Esophagus muscularis mucosa (tissue), 4 donors: Measurements from ENCODE around the gene MDC1. TPM values are rescaled to one million over a fixed set of nuclear protein-coding genes. Genes with fewer than 3 reads are reported as not detected.

Experiments used
- DNase-seq: peaks from one replicate; pipeline ENCODE4 v3.0.0-alpha.2; 2017; ENCODE audit errors: extremely low spot score
- H3K27ac ChIP-seq, 4 donors: fragments of 200-600 bp; sonication (generic); replicated peaks in 1 of 4; 1 replicate in 3 of 4; 2 replicates in 1 of 4; pipeline ENCODE4 v1.5.1; 2016 to 2019; ENCODE audit warnings: mild to moderate bottlenecking in 1 of 4
- H3K27me3 ChIP-seq, 4 donors: fragments of 200-600 bp; sonication (generic); one replicate each; pipeline versions ENCODE4 v1.5.1 to v1.6.0; 2016 to 2019
- H3K36me3 ChIP-seq, 4 donors: fragments of 200-600 bp; sonication (generic); one replicate each; pipeline ENCODE4 v1.5.1; 2016 to 2019
- H3K4me1 ChIP-seq, 4 donors: fragments of 200-600 bp; sonication (generic); one replicate each; pipeline ENCODE4 v1.5.1; 2016 to 2019
- H3K4me3 ChIP-seq, 4 donors: fragments of 200-600 bp; sonication (generic); 1 replicate in 2 of 4; 2 replicates in 2 of 4; pipeline ENCODE4 v1.5.1; 2016 to 2019; ENCODE audit warnings: mild to moderate bottlenecking in 4 of 4, moderate library complexity in 1 of 4
- H3K9me3 ChIP-seq, 4 donors: fragments of 200-600 bp; sonication (generic); 1 replicate in 3 of 4; 2 replicates in 1 of 4; pipeline ENCODE4 v1.5.1; 2016 to 2019
- EP300 ChIP-seq: sonication (generic); formaldehyde crosslinking; IDR thresholded peaks from one replicate; pipeline ENCODE4 v1.6.1; 2017; ENCODE audit warnings: antibody characterized with exemption
- POLR2A ChIP-seq: fragments of 450-650 bp; IDR thresholded peaks from one replicate; pipeline ENCODE4 v1.6.1; 2017; ENCODE audit warnings: antibody characterized with exemption, moderate library complexity, mild to moderate bottlenecking, low read depth
- POLR2AphosphoS5 ChIP-seq, 2 donors: sonication (generic); formaldehyde crosslinking; IDR thresholded peaks; one replicate each; pipeline ENCODE4 v1.6.1; 2017; ENCODE audit warnings: antibody characterized with exemption in 2 of 2
- WGBS: methylation state at CpG from one replicate; pipeline ENCODE4 v1.1.5; 2018; 5-methylcytosine and 5-hydroxymethylcytosine counted together
- intact Hi-C: fragments of 100-400 bp; cut with DNase I; formaldehyde crosslinking; loops from one replicate; pipeline ENCODE4 v1.15.1; 2023
- total RNA-seq, 4 donors: library from RNA; depleted of rRNA; stranded (reverse); fragments of >200 nt; gene quantifications; one replicate each; pipeline versions ENCODE4 v1.1.0 to v1.2.1, GENCODE V29; 2016
- TF ChIP-seq, protein P1 (sequence below), 3 experiments: fragments of 200-600 bp in 2 of 3; fragments of 450-650 bp in 1 of 3; sonication (generic) in 2 of 3; IDR thresholded peaks; one replicate each; pipeline ENCODE4 v1.5.1; 2017 to 2019; ENCODE audit warnings: antibody characterized with exemption in 3 of 3, mild to moderate bottlenecking in 2 of 3, moderate library complexity in 1 of 3

MDC1 gene
- total RNA-seq, 4 donors from 2014 or later = 10.8 to 20.3 (median 13.1) TPM

DNA sequence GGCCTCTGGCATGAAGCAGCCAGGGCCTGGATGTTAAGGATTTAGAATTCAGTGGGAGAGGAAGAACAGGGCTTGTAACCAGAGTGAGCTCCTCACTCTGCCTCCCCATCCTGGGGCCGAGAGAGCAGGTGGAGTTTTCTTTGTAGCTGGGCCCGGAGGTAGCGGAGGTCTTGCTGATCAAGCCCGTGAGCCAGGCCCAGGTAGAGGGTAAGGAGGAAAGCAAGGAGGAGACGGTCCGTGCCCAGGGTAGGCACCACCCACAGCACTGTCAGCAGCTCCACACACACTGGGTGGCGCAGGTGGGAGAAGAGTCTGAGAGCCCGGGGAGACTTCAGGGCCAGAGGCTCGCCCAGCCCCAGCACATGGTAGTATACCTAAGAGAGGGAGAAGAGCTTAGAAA is 28.5 kb downstream of the MDC1 start:
- peak overlapping the region in 3 of 4 donors; percentile 70 to 93 (median 74) for H3K4me3 ChIP-seq
- DNase-seq = no peak
- 79% methylated on average over 9 of the region's 9 CpGs for WGBS
- no peak for TF ChIP-seq POLR2AphosphoS5 (IDR thresholded peaks at IDR 0.05)
- TF ChIP-seq, protein P1, sequence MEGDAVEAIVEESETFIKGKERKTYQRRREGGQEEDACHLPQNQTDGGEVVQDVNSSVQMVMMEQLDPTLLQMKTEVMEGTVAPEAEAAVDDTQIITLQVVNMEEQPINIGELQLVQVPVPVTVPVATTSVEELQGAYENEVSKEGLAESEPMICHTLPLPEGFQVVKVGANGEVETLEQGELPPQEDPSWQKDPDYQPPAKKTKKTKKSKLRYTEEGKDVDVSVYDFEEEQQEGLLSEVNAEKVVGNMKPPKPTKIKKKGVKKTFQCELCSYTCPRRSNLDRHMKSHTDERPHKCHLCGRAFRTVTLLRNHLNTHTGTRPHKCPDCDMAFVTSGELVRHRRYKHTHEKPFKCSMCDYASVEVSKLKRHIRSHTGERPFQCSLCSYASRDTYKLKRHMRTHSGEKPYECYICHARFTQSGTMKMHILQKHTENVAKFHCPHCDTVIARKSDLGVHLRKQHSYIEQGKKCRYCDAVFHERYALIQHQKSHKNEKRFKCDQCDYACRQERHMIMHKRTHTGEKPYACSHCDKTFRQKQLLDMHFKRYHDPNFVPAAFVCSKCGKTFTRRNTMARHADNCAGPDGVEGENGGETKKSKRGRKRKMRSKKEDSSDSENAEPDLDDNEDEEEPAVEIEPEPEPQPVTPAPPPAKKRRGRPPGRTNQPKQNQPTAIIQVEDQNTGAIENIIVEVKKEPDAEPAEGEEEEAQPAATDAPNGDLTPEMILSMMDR (IDR thresholded peaks at IDR 0.05) = no peak
- no peak for TF ChIP-seq POLR2A
- TF ChIP-seq EP300 = no peak
- H3K4me1 ChIP-seq = peaks cover 38 to 69% (median 65%) of the 10 kb centered on the region in 4 donors
- H3K9me3 ChIP-seq = no peaks in the 10 kb centered on the region
- H3K36me3 ChIP-seq = peaks cover 0 to 4% (median 0%) of the 10 kb centered on the region in 4 donors
- intact Hi-C loops = loop anchor here (10.0 kb wide), 1 partner anchor 196 kb away; the partner anchor contains the start of gene DDR1
- H3K27me3 ChIP-seq = no peaks in the 10 kb centered on the region
- H3K27ac ChIP-seq = peak overlapping the region; percentile 95 to 99 (median 97)

- no peak for DNase-seq
- Histone ChIP-seq H3K27me3 (no peaks in the 10 kb centered on the region), H3K27ac (peak overlapping the region; percentile 95 to 99 (median 97)), H3K9me3 (no peaks in the 10 kb centered on the region), H3K36me3 (peaks cover 0 to 4% (median 0%) of the 10 kb centered on the region in 4 donors), H3K4me1 (peaks cover 46 to 76% (median 72%) of the 10 kb centered on the region in 4 donors), H3K4me3 (peak overlapping the region; percentile 70 to 93 (median 80))
- intact Hi-C loops = loop anchor here (10.0 kb wide), 1 partner anchor 197 kb away; the partner anchor contains the start of gene DDR1
- TF ChIP-seq, protein P1 (IDR thresholded peaks at IDR 0.05) = peak; percentile 28 to 43 (median 29)
- TF ChIP-seq EP300 = no peak
- 13% methylated on average over 22 of the region's 22 CpGs for WGBS
Observed at GRCh38 chr6:30687659-30688431, 29.2 kb downstream of the MDC1 start.

DNA sequence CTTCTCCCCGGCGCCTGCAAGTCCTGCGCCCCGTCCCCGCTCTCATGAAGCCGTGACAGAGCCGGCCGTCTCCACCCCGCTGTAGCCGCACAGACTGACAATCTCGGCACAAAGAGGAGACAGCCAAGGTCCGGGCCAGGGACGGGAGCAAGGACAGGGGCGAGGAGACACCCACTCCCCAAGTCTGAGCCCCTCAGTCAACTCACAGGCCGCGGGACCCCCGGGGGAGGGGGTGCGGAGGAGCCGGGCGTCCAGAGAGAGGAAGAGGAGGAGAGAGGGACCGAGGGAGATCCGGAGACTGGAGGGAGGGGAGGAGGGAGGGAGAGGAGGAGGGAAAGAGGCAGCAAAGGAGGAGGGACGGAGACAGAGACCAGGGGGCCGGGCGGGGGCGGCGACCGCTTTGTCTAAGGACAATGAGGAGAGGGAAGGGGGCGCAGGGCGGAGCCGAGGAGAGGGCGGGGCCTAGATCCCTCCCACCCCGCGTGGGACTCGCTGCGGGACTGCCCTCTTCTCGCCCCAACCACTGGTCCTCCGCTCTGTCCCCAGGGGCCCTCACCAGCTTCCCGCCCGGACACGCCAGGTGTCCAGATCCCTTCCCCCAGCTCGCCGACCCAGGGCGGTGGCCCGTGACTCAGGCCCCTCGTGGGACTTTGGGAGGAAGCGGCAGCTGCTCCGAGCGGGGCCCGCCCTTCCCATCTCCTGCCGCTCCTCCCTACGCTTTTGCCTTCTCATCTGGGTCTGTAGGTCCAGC is 30.0 kb downstream of the MDC1 start:
- no peaks in the 10 kb centered on the region for H3K9me3 ChIP-seq
- WGBS = 1% methylated on average over 29 of the region's 52 CpGs
- H3K4me1 ChIP-seq = peaks cover 53 to 84% (median 80%) of the 10 kb centered on the region in 4 donors
- no peaks in the 10 kb centered on the region for H3K27me3 ChIP-seq
- intact Hi-C loops = loop anchor here (10.0 kb wide), 1 partner anchor 198 kb away; the partner anchor contains the start of gene DDR1
- H3K27ac ChIP-seq = peak overlapping the region; percentile 95 to 99 (median 97)
- TF ChIP-seq POLR2AphosphoS5 (IDR thresholded peaks at IDR 0.05) (peak; percentile 94 to 96), POLR2A (no peak), EP300 (peak; percentile 36)
- TF ChIP-seq, protein P1 (IDR thresholded peaks at IDR 0.05) = no peak
- peaks cover 0 to 4% (median 0%) of the 10 kb centered on the region in 4 donors for H3K36me3 ChIP-seq
- peak overlapping the region; percentile 70 to 93 (median 80) for H3K4me3 ChIP-seq
- DNase-seq = peak; percentile 99

GRCh38 chr6:30686009-30686907 is 30.8 kb downstream of the MDC1 start, which contains the start of gene PPP1R18:
Gene PPP1R18 (minus strand): TSS chr6:30686645. CDS start chr6:30686018, 627 bp downstream.
- H3K27ac ChIP-seq = peak within 1 kb of the TSS; percentile 95 to 99 (median 97)
- peak within 1 kb of the TSS; percentile 70 to 93 (median 80) for H3K4me3 ChIP-seq
- DNase-seq = peak; percentile 95
- under 1% methylated on average over 22 of the region's 41 CpGs for WGBS
- H3K27me3 ChIP-seq = no peaks in the 10 kb centered on the region
- H3K9me3 ChIP-seq = no peaks in the 10 kb centered on the region
- peaks cover 0 to 6% (median 0%) of the 10 kb centered on the region in 4 donors for H3K36me3 ChIP-seq
- TF ChIP-seq POLR2AphosphoS5 (IDR thresholded peaks at IDR 0.05) (peak; percentile 68 to 91), POLR2A (no peak)
- intact Hi-C loops = loop anchor here (10.0 kb wide), 1 partner anchor 199 kb away; the partner anchor contains the start of gene DDR1
- peaks cover 57 to 86% (median 83%) of the 10 kb centered on the region in 4 donors for H3K4me1 ChIP-seq
